ENCODE results near the gene C16orf96. TPM values are rescaled to one million over a fixed set of nuclear protein-coding genes. Genes with fewer than 3 reads are reported as not detected.

The C16orf96 gene
- total and polyA plus RNA-seq, 8 donors: 0.17 to 0.45 (median 0.33) TPM

GRCh38 chr16:4531811-4532210, 24.3 kb upstream of the C16orf96 start:
- no peak for TF ChIP-seq CTCF (IDR thresholded peaks at IDR 0.05)
- DNase-seq (no peak), ATAC-seq (no peak)
- no peaks in the 10 kb centered on the region for H3K27me3 ChIP-seq
- H3K27ac ChIP-seq: no peak overlapping the region
- intact Hi-C loops (cut with DNase I): no loop called here
- H3K9me3 ChIP-seq: no peaks in the 10 kb centered on the region
- H3K4me1 ChIP-seq: peaks cover 3 to 6% of the 10 kb centered on the region in 2 donors
- no peak overlapping the region for H3K4me3 ChIP-seq
- H3K36me3 ChIP-seq: no peaks in the 10 kb centered on the region

- intact Hi-C loops (cut with DNase I): no loop called here
- ATAC-seq (no peak), DNase-seq (no peak)
- Histone ChIP-seq H3K27ac (no peak overlapping the region), H3K4me3 (no peak overlapping the region), H3K4me1 (peaks cover 5 to 9% of the 10 kb centered on the region in 2 donors), H3K36me3 (no peaks in the 10 kb centered on the region), H3K27me3 (peaks cover 0 to 4% of the 10 kb centered on the region in 2 donors), H3K9me3 (no peaks in the 10 kb centered on the region)
- no peak for TF ChIP-seq CTCF (IDR thresholded peaks at IDR 0.05)
Measured at GRCh38 chr16:4532238-4532637, 23.9 kb upstream of the C16orf96 start.

DNA sequence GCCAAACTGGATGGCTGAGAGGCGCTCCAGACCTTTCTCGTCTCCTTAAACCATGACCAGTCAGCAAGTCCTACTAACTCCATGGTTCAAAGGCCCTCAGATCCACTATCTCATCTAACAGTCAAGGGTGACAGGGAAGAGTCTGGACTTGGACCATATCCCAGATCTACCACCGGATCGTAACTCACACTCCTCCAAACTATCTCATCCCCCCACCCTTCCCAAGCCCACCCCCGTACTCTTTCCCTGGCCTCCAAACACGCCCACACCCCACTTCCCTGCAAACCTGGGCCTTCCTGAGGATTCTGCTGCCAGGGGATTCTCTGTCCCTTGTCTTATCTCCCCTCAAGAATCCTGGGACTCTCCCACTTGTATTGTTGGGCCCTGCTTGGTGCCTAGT, 22.6 kb upstream of the C16orf96 start:
- H3K27ac ChIP-seq: no peak overlapping the region
- ATAC-seq: no peak
- H3K4me3 ChIP-seq: no peak overlapping the region
- peaks cover 0 to 16% of the 10 kb centered on the region in 2 donors for H3K27me3 ChIP-seq
- no peak for DNase-seq
- H3K4me1 ChIP-seq: peaks cover 9 to 18% of the 10 kb centered on the region in 2 donors
- intact Hi-C loops (cut with DNase I): no loop called here
- H3K9me3 ChIP-seq: no peaks in the 10 kb centered on the region
- TF ChIP-seq CTCF (IDR thresholded peaks at IDR 0.05): no peak
- no peaks in the 10 kb centered on the region for H3K36me3 ChIP-seq

DNA sequence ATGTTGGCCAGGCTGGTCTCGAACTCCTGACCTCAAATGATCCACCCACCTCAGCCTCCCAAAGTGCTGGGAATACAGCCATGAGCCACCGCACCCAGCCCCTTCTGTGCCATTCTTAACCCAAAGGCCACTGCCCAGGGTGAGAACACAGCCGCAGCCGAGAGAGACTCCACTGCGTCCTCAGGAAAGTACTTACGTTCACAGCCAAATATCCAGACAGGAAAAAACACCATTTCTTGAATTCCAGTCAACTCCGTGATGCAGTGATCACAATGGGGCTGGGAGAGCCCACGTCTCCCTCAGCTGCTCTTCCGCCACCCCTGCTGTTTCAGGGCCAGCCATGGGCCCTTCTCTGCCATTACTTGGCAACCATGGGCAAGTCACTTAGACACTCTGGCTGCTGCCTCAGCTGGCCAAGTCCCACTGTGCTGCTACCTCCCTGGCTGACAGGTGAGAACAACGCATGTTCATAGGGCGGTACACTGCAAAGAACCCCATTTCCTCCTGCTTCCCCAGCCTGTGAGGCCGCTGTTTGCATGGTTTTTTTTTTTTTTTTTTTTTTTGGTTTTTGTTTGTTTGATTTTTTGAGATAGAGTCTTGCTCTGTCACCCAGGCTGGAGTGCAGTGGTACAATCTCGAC, 21.9 kb upstream of the C16orf96 start:
- DNase-seq: no peak
- TF ChIP-seq CTCF (IDR thresholded peaks at IDR 0.05): no peak
- Histone ChIP-seq H3K36me3 (no peaks in the 10 kb centered on the region), H3K27ac (no peak overlapping the region), H3K9me3 (peaks cover 0 to 5% of the 10 kb centered on the region in 2 donors), H3K4me3 (no peak overlapping the region), H3K4me1 (peaks cover 7 to 18% of the 10 kb centered on the region in 2 donors), H3K27me3 (peaks cover 0 to 19% of the 10 kb centered on the region in 2 donors)
- intact Hi-C loops (cut with DNase I): no loop called here
- ATAC-seq: no peak

- TF ChIP-seq CTCF (IDR thresholded peaks at IDR 0.05): no peak
- intact Hi-C loops (cut with DNase I): no loop called here
- DNase-seq (no peak), ATAC-seq (no peak)
- H3K27me3 ChIP-seq: peaks cover 0 to 19% of the 10 kb centered on the region in 2 donors
- no peak overlapping the region for H3K4me3 ChIP-seq
- peaks cover 5 to 18% of the 10 kb centered on the region in 2 donors for H3K4me1 ChIP-seq
- H3K36me3 ChIP-seq: no peaks in the 10 kb centered on the region
- H3K9me3 ChIP-seq: peaks cover 0 to 16% of the 10 kb centered on the region in 2 donors
- H3K27ac ChIP-seq: no peak overlapping the region
Measured at GRCh38 chr16:4535627-4536108, 20.5 kb upstream of the C16orf96 start.

Measured in left lung (tissue), 10 donors.